DMS53 treated with DMSO at 0.1 percent for 48 hours (cell line): ENCODE data around the gene TTC17.
A peak's percentile ranks its signal among the peaks of the same experiment; 100 is the strongest.
"Not testable (repeated sequence)": the region's sequence is repeated elsewhere in the genome, so short reads cannot be mapped to it uniquely, and the experiment has no call there.

ENCODE experiments used
- DNase-seq: peaks from one replicate; lab custom pipeline; 2025; ENCODE audit not compliant: unreplicated experiment; lab: John Stamatoyannopoulos, UW

TTC17 gene

GRCh38 chr11:43384393-43384792, 25.7 kb downstream of the TTC17 start:
- no peak for DNase-seq

- no peak for DNase-seq
Measured at GRCh38 chr11:43392713-43393112, 34.0 kb downstream of the TTC17 start.

GRCh38 chr11:43393765-43394355, 35.1 kb downstream of the TTC17 start:
- no peak for DNase-seq

GRCh38 chr11:43396617-43397016, 37.9 kb downstream of the TTC17 start:
- DNase-seq: no peak

- DNase-seq: no peak
Measured at GRCh38 chr11:43397251-43397650, 38.5 kb downstream of the TTC17 start.

- no peak for DNase-seq
Measured at GRCh38 chr11:43399983-43400630, 41.4 kb downstream of the TTC17 start.

GRCh38 chr11:43401252-43401651, 42.5 kb downstream of the TTC17 start:
- DNase-seq: no peak

GRCh38 chr11:43401811-43402210, 43.1 kb downstream of the TTC17 start:
- DNase-seq: not testable (repeated sequence)

GRCh38 chr11:43403357-43404231, 44.9 kb downstream of the TTC17 start:
- DNase-seq: no peak

- no peak for DNase-seq
Measured at GRCh38 chr11:43404406-43404805, 45.7 kb downstream of the TTC17 start.

- DNase-seq: no peak
Measured at GRCh38 chr11:43404836-43405479, 46.2 kb downstream of the TTC17 start.

GRCh38 chr11:43408277-43408676, 49.6 kb downstream of the TTC17 start:
- peak; percentile 46 for DNase-seq

- DNase-seq: peak; percentile 34
Measured at GRCh38 chr11:43410394-43410793, 51.7 kb downstream of the TTC17 start.

- no peak for DNase-seq
Measured at GRCh38 chr11:43418197-43418596, 59.5 kb downstream of the TTC17 start.

- DNase-seq: peak; percentile 4
Measured at GRCh38 chr11:43419460-43419859, 60.7 kb downstream of the TTC17 start.

- DNase-seq: no peak
Measured at GRCh38 chr11:43427971-43428370, 69.3 kb downstream of the TTC17 start.

- not testable (repeated sequence) for DNase-seq
Measured at GRCh38 chr11:43430916-43431315, 72.2 kb downstream of the TTC17 start.

- DNase-seq: no peak
Measured at GRCh38 chr11:43434893-43435292, 76.2 kb downstream of the TTC17 start.

- DNase-seq: no peak
Measured at GRCh38 chr11:43440486-43440885, 81.8 kb downstream of the TTC17 start.

GRCh38 chr11:43443811-43444210, 85.1 kb downstream of the TTC17 start:
- DNase-seq: no peak

- no peak for DNase-seq
Measured at GRCh38 chr11:43447151-43447550, 88.4 kb downstream of the TTC17 start.
